ENCODE measurements around the gene TAS2R40.

TAS2R40 gene

DNA sequence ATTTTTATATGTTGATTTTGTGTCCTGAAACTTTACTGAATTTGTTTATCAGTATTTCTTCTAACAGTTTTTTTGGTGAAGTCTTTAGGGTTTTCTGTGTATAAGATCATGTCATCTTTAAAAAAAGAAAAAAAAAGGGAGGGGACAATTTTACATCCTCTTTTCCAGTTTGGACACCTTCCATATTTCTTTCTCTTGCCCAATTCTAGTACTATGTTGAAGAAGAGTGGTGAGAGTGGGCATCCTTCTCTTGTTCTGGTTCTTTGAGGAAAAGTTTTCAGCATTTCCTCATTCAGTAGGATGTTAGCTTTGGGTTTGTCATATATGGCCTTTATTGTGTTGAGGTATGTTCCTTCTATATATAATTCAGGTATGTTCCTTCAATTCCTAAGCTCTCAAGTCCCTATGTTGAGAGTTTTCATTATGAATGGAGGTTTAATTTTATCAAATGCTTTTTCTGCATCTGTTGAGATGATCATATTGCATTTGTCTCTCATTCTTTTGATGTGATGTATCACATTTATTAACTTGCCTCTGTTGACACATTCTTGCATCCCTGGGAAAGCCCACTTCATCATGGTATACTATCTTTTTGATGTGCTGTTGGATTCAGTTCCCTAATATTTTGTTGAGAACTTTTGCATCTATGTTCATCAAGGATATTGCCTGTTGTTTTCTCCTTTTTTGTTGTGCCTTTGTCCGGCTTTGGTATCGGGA lies 12.1 kb downstream of the TAS2R40 start:
- peaks cover 0 to 12% (median 3%) of the 10 kb centered on the region in 5 experiments for H3K9me3 ChIP-seq (ENCODE audit: control extremely low read depth in 1 of 5, control insufficient read depth in 4 of 5, insufficient read depth in 2 of 5, low read depth in 1 of 5, low read length in 4 of 5)
- H3K4me1 ChIP-seq (ENCODE audit: control extremely low read depth in 1 of 4, control insufficient read depth in 4 of 4, insufficient read depth in 4 of 4, low read length in 3 of 4) = peaks cover 0 to 6% (median under 1%) of the 10 kb centered on the region in 4 experiments
- H3K27me3 ChIP-seq (replicated peaks in 2 of 5; ENCODE audit: control insufficient read depth in 4 of 5, insufficient read depth in 5 of 5, low read length in 4 of 5) = no peaks in the 10 kb centered on the region
- no peak overlapping the region for H3K27ac ChIP-seq (ENCODE audit: insufficient read depth in 1 of 2, low read depth in 1 of 2, low read length in 2 of 2, poor library complexity in 1 of 2, severe bottlenecking in 2 of 2)
- WGBS (ENCODE audit: insufficient coverage) = no CpG with 5 or more reads among the region's 2 CpGs
- H3K4me3 ChIP-seq (ENCODE audit: control insufficient read depth in 1 of 7, extremely low read depth in 1 of 7, insufficient read depth in 4 of 7, low read depth in 2 of 7, low read length in 6 of 7) = no peak overlapping the region
- DNase-seq = no peak
- no peaks in the 10 kb centered on the region for H3K36me3 ChIP-seq (ENCODE audit: control insufficient read depth in 4 of 4, insufficient read depth in 4 of 4, low read length in 3 of 4)
- POLR2A ChIA-PET = no interaction called here
- CTCF ChIA-PET = interaction anchor here (0.7 to 1.4 kb wide), 3 partner anchors 10 to 101 kb away, joined by 3 read pairs; no protein-coding TSS in a partner anchor

- POLR2A ChIA-PET = no interaction called here
- Histone ChIP-seq H3K9me3 (ENCODE audit: control extremely low read depth in 1 of 5, control insufficient read depth in 4 of 5, insufficient read depth in 2 of 5, low read depth in 1 of 5, low read length in 4 of 5) (peaks cover 0 to 12% (median 3%) of the 10 kb centered on the region in 5 experiments), H3K27me3 (replicated peaks in 2 of 5; ENCODE audit: control insufficient read depth in 4 of 5, insufficient read depth in 5 of 5, low read length in 4 of 5) (no peaks in the 10 kb centered on the region), H3K4me3 (ENCODE audit: control insufficient read depth in 1 of 7, extremely low read depth in 1 of 7, insufficient read depth in 4 of 7, low read depth in 2 of 7, low read length in 6 of 7) (no peak overlapping the region), H3K4me1 (ENCODE audit: control extremely low read depth in 1 of 4, control insufficient read depth in 4 of 4, insufficient read depth in 4 of 4, low read length in 3 of 4) (peaks cover 0 to 11% (median 3%) of the 10 kb centered on the region in 4 experiments), H3K27ac (ENCODE audit: insufficient read depth in 1 of 2, low read depth in 1 of 2, low read length in 2 of 2, poor library complexity in 1 of 2, severe bottlenecking in 2 of 2) (no peak overlapping the region), H3K36me3 (ENCODE audit: control insufficient read depth in 4 of 4, insufficient read depth in 4 of 4, low read length in 3 of 4) (no peaks in the 10 kb centered on the region)
- no peak for DNase-seq
- CTCF ChIA-PET = interaction anchor here (0.7 to 0.9 kb wide), 2 partner anchors 17 to 102 kb away, joined by 3 read pairs; no protein-coding TSS in a partner anchor
- 93% methylated on average over 3 of the region's 3 CpGs for WGBS (ENCODE audit: insufficient coverage)
Observed at GRCh38 chr7:143234533-143234875, 12.7 kb downstream of the TAS2R40 start.

- Histone ChIP-seq H3K36me3 (ENCODE audit: control insufficient read depth in 4 of 4, insufficient read depth in 4 of 4, low read length in 3 of 4) (no peaks in the 10 kb centered on the region), H3K4me1 (ENCODE audit: control extremely low read depth in 1 of 4, control insufficient read depth in 4 of 4, insufficient read depth in 4 of 4, low read length in 3 of 4) (peaks cover 4 to 15% (median 9%) of the 10 kb centered on the region in 4 experiments), H3K9me3 (ENCODE audit: control extremely low read depth in 1 of 5, control insufficient read depth in 4 of 5, insufficient read depth in 2 of 5, low read depth in 1 of 5, low read length in 4 of 5) (peaks cover 0 to 12% (median 3%) of the 10 kb centered on the region in 5 experiments), H3K4me3 (ENCODE audit: control insufficient read depth in 1 of 7, extremely low read depth in 1 of 7, insufficient read depth in 4 of 7, low read depth in 2 of 7, low read length in 6 of 7) (no peak overlapping the region), H3K27ac (ENCODE audit: insufficient read depth in 1 of 2, low read depth in 1 of 2, low read length in 2 of 2, poor library complexity in 1 of 2, severe bottlenecking in 2 of 2) (no peak overlapping the region), H3K27me3 (replicated peaks in 2 of 5; ENCODE audit: control insufficient read depth in 4 of 5, insufficient read depth in 5 of 5, low read length in 4 of 5) (no peaks in the 10 kb centered on the region)
- no CpG with 5 or more reads among the region's 1 CpG for WGBS (ENCODE audit: insufficient coverage)
- ChIA-PET POLR2A (no interaction called here), CTCF (interaction anchor here (1.3 kb wide), 1 partner anchor 227 kb away, joined by 4 read pairs; no protein-coding TSS in a partner anchor)
- no peak for DNase-seq
Observed at GRCh38 chr7:143235561-143235960, 13.7 kb downstream of the TAS2R40 start.

- Histone ChIP-seq H3K36me3 (ENCODE audit: control insufficient read depth in 4 of 4, insufficient read depth in 4 of 4, low read length in 3 of 4) (no peaks in the 10 kb centered on the region), H3K27ac (ENCODE audit: insufficient read depth in 1 of 2, low read depth in 1 of 2, low read length in 2 of 2, poor library complexity in 1 of 2, severe bottlenecking in 2 of 2) (no peak overlapping the region), H3K4me3 (ENCODE audit: control insufficient read depth in 1 of 7, extremely low read depth in 1 of 7, insufficient read depth in 4 of 7, low read depth in 2 of 7, low read length in 6 of 7) (no peak overlapping the region), H3K9me3 (ENCODE audit: control extremely low read depth in 1 of 5, control insufficient read depth in 4 of 5, insufficient read depth in 2 of 5, low read depth in 1 of 5, low read length in 4 of 5) (peaks cover 0 to 12% (median 3%) of the 10 kb centered on the region in 5 experiments), H3K4me1 (ENCODE audit: control extremely low read depth in 1 of 4, control insufficient read depth in 4 of 4, insufficient read depth in 4 of 4, low read length in 3 of 4) (peaks cover 4 to 18% (median 9%) of the 10 kb centered on the region in 4 experiments), H3K27me3 (replicated peaks in 2 of 5; ENCODE audit: control insufficient read depth in 4 of 5, insufficient read depth in 5 of 5, low read length in 4 of 5) (no peaks in the 10 kb centered on the region)
- ChIA-PET POLR2A (no interaction called here), CTCF (interaction anchor here (0.6 to 8.7 kb wide), 4 partner anchors 66 to 228 kb away, joined by 3 to 108 read pairs (median 4); no protein-coding TSS in a partner anchor)
- WGBS (ENCODE audit: insufficient coverage) = 88% methylated on average over 1 of the region's 3 CpGs
- DNase-seq = no peak
Observed at GRCh38 chr7:143236408-143236990, 14.7 kb downstream of the TAS2R40 start.

DNA sequence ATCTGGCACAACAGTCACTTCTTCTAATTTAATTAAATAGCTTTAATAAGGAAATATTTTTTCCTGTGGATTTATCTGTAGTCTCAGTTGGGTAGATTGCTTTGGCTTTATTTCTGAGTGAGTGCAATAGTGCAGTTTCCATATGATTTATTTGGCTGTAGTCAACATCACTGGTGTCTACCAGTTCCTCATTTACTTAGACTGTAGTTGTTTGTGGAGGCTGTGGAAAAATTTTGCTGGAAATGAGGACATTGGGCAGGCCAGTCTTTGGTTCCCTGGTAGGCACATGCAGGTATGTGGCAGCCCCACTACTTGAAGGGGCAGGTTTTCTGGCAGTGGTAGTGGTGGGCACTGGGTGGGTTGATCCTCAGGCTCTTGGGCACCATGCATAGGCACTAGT lies 15.5 kb downstream of the TAS2R40 start:
- DNase-seq = no peak
- peaks cover 0 to 12% (median 3%) of the 10 kb centered on the region in 5 experiments for H3K9me3 ChIP-seq (ENCODE audit: control extremely low read depth in 1 of 5, control insufficient read depth in 4 of 5, insufficient read depth in 2 of 5, low read depth in 1 of 5, low read length in 4 of 5)
- H3K27ac ChIP-seq (ENCODE audit: insufficient read depth in 1 of 2, low read depth in 1 of 2, low read length in 2 of 2, poor library complexity in 1 of 2, severe bottlenecking in 2 of 2) = no peak overlapping the region
- POLR2A ChIA-PET = no interaction called here
- CTCF ChIA-PET = interaction anchor here (0.6 to 8.7 kb wide), 3 partner anchors 65 to 106 kb away, joined by 3 to 108 read pairs (median 3); no protein-coding TSS in a partner anchor
- H3K27me3 ChIP-seq (replicated peaks in 2 of 5; ENCODE audit: control insufficient read depth in 4 of 5, insufficient read depth in 5 of 5, low read length in 4 of 5) = no peaks in the 10 kb centered on the region
- peaks cover 4 to 18% (median 9%) of the 10 kb centered on the region in 4 experiments for H3K4me1 ChIP-seq (ENCODE audit: control extremely low read depth in 1 of 4, control insufficient read depth in 4 of 4, insufficient read depth in 4 of 4, low read length in 3 of 4)
- no peak overlapping the region for H3K4me3 ChIP-seq (ENCODE audit: control insufficient read depth in 1 of 7, extremely low read depth in 1 of 7, insufficient read depth in 4 of 7, low read depth in 2 of 7, low read length in 6 of 7)
- H3K36me3 ChIP-seq (ENCODE audit: control insufficient read depth in 4 of 4, insufficient read depth in 4 of 4, low read length in 3 of 4) = no peaks in the 10 kb centered on the region

- no peak overlapping the region for H3K27ac ChIP-seq (ENCODE audit: insufficient read depth in 1 of 2, low read depth in 1 of 2, low read length in 2 of 2, poor library complexity in 1 of 2, severe bottlenecking in 2 of 2)
- peaks cover 0 to 2% (median 0%) of the 10 kb centered on the region in 4 experiments for H3K36me3 ChIP-seq (ENCODE audit: control insufficient read depth in 4 of 4, insufficient read depth in 4 of 4, low read length in 3 of 4)
- DNase-seq = no peak
- ChIA-PET CTCF (interaction anchor here (1.0 to 8.7 kb wide), 7 partner anchors 10 to 178 kb away, joined by 3 to 108 read pairs (median 15); partner anchors contain the start of gene TAS2R40), POLR2A (no interaction called here)
- H3K9me3 ChIP-seq (ENCODE audit: control extremely low read depth in 1 of 5, control insufficient read depth in 4 of 5, insufficient read depth in 2 of 5, low read depth in 1 of 5, low read length in 4 of 5) = peaks cover 0 to 12% (median 3%) of the 10 kb centered on the region in 5 experiments
- H3K4me3 ChIP-seq (ENCODE audit: control insufficient read depth in 1 of 7, extremely low read depth in 1 of 7, insufficient read depth in 4 of 7, low read depth in 2 of 7, low read length in 6 of 7) = no peak overlapping the region
- WGBS (ENCODE audit: insufficient coverage) = no CpG with 5 or more reads among the region's 1 CpG
- peaks cover 4 to 18% (median 9%) of the 10 kb centered on the region in 4 experiments for H3K4me1 ChIP-seq (ENCODE audit: control extremely low read depth in 1 of 4, control insufficient read depth in 4 of 4, insufficient read depth in 4 of 4, low read length in 3 of 4)
- H3K27me3 ChIP-seq (replicated peaks in 2 of 5; ENCODE audit: control insufficient read depth in 4 of 5, insufficient read depth in 5 of 5, low read length in 4 of 5) = no peaks in the 10 kb centered on the region
Observed at GRCh38 chr7:143238289-143238980, 16.6 kb downstream of the TAS2R40 start.

All from common myeloid progenitor, CD34-positive (primary cell).